Gastroesophageal sphincter (tissue), 3 donors: Measurements from ENCODE around the gene CRB2.

ENCODE experiments used
- CTCF ChIP-seq, 4 experiments: fragments of 200-600 bp in 2 of 4; fragments of 450-650 bp in 2 of 4; sonication (generic) in 1 of 4; IDR thresholded peaks; one replicate each; pipeline ENCODE4 v1.5.1; 2017 to 2019; ENCODE audit warnings: antibody characterized with exemption in 4 of 4, mild to moderate bottlenecking in 2 of 4, moderate library complexity in 2 of 4
- EP300 ChIP-seq: sonication (generic); formaldehyde crosslinking; IDR thresholded peaks from one replicate; pipeline ENCODE4 v1.6.1; 2017; ENCODE audit warnings: antibody characterized with exemption, mild to moderate bottlenecking
- POLR2AphosphoS5 ChIP-seq: sonication (generic); formaldehyde crosslinking; IDR thresholded peaks from one replicate; pipeline ENCODE4 v1.6.1; 2017; ENCODE audit warnings: antibody characterized with exemption

GRCh38 chr9:123323196-123324013 is 32.6 kb upstream of the CRB2 start:
- TF ChIP-seq CTCF (IDR thresholded peaks at IDR 0.05) (no peak), EP300 (no peak), POLR2AphosphoS5 (no peak)
